ENCODE measurements around the gene CAMK1D.

The CAMK1D gene

DNA sequence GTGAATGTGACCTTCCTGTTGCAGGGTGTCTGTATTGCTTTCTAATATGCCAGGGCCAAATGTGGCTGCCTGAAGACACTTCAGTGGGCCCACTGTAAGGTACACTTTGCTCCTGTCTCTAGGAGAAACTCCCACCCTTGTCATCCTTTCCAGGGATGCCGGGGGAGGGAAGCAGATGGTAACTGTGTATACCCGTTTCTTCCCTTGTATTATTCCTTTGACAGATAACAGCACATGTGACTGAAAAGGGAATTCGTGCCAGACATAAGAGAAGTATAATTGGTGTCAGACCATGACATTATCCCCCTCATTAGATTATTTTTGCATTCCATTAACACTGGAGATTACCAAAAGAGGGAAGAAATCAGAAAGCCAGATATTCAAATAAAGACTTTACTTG lies 317.7 kb downstream of the CAMK1D start:
- no peak for DNase-seq

DNA sequence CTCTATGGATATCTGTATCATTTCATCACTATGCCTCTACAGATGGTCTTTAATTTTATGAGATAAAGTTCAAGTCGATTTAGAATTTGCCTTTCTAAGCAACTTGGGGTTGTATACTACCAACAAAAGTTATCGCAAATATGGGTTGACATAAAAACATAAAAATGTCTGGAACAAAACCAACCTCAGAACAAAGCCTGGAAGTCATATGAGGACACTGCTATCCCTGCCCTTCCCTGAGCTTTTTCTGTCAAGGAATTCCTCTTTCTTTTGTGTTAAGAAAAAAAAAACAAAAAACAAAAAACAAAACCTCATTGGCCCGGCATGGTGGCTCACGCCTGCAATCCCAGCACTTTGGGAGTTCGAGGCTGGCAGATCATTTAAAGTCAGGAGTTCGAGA lies 319.3 kb downstream of the CAMK1D start:
- DNase-seq, result no peak

- DNase-seq, result no peak
These were observed 320.7 kb downstream of the CAMK1D start for GRCh38 chr10:12670004-12670403.

GRCh38 chr10:12675186-12675585 lies 325.8 kb downstream of the CAMK1D start:
- no peak for DNase-seq

DNA sequence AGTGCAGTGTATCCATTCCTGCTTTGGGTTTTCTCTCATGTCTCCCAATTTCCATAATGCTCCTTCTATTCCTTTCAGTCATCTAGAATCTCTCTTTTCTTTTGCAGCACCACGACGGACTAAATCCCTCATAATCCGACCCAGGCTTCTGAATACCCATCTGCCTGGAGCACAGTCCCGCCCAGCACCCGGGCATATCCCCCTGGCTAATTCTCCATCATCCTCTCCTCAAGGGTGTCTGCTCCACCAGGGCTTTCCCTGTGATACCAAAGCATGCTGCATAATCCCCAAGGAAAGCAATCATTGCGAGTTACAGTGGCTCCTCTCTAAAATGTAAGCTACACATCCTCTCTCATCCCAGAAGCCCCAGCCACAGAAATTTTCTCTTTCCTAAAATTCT lies 330.3 kb downstream of the CAMK1D start:
- no peak for DNase-seq

GRCh38 chr10:12681252-12681651 lies 331.9 kb downstream of the CAMK1D start:
- no peak for DNase-seq

GRCh38 chr10:12684784-12685183 lies 335.4 kb downstream of the CAMK1D start:
- no peak for DNase-seq

DNA sequence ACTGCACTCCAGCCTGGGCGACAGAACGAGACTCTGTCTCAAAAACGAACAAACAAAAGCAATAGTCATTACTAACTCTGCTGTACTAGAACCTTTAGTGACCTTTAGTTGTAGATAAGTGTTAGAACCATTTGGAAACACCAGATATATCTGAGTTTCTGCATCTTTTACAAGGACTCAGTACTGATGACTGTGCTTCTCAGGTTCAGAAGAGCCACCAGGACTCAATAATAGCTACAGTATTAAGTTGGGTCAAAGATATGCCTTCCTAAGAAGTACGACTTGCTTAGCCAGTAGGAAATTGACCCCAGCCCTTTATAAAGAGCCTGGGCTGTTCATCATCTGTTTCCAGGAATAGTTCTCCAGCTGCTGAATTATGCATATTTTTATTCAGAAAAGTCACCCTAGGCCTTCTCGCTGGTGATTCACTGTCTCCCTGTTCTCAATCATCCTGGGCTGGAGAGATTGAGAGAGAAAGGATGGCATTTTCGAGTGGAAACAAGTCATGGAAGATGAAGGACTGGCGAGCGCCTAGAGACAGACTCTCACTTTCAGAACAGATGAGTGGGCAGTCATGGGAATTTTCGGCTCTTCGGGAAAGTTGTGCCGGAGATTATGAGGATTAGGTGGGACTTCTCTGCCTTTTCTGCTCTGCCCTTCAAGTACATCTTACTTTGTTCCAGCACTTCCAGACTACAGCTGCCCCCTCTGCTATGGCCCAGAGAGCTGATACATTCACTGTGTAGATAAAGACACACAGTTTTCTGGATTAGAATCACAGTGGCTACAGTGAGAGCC lies 336.1 kb downstream of the CAMK1D start:
- no peak for DNase-seq

DNA sequence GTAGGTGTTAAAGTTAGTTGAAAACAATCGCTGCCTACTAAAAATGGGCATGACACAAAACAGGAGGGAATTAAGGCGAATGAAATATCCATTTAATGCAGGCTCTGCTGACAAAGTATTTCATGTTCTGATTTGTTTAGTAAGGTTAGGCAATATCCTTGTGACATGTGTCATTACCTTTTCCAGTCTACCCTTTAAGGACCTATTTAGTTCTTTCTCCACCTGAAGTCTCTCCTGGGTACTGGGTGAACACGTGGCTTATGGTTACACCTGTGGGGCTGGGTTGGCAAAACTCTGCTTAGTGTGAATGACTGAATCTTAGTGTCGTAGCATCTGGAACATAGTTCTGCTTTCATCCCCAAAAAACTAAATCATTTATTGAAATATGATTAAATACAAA lies 338.6 kb downstream of the CAMK1D start:
- no peak for DNase-seq

- DNase-seq, result no peak
These were observed 340.5 kb downstream of the CAMK1D start for GRCh38 chr10:12689893-12690292.

- DNase-seq, result no peak
These were observed 341.3 kb downstream of the CAMK1D start for GRCh38 chr10:12690525-12691126.

DNA sequence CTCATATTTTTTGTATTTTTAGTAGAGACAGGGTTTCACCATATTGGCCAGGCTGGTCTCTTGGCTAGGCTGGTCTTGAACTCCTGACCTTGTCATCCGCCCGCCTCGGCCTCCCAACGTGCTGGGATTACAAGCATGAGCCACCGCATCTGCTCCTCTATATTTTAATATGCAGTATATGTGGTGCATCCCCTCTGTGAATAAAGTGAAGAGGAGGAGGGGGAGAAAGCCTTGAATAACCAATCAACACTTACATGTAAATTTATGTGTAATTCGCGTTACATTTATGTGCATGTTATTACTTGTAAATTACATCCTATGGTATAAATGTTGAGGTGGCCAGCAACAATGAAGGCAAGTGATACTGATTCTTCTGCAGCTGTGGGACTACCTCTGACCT lies 342.2 kb downstream of the CAMK1D start:
- no peak for DNase-seq

- no peak for DNase-seq
These were observed 348.4 kb downstream of the CAMK1D start for GRCh38 chr10:12697764-12698163.

DNA sequence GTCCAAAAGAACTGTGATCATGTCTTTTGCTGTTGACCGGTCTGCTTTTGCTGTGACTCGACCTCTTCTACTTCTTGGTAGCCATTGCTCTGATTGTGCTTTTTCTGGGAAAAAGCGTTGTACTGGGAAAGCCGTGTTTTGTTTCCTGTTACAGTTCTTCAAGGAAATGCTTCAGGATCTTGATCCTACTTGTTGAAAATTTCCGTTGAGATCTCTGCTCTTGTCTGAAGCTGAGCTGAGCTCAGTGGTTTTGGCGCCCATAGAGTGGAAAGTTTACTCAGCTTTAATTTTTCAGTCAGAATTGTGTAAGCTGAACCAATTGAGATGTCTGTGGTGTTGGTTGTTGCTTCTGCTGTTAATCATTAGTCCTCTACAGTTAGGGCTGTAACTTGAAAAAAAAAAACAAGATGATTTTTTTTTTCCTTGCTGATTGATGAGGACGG lies 349.9 kb downstream of the CAMK1D start:
- peak; percentile 66 for DNase-seq

GRCh38 chr10:12699781-12700556 lies 350.6 kb downstream of the CAMK1D start:
- no peak for DNase-seq

DNA sequence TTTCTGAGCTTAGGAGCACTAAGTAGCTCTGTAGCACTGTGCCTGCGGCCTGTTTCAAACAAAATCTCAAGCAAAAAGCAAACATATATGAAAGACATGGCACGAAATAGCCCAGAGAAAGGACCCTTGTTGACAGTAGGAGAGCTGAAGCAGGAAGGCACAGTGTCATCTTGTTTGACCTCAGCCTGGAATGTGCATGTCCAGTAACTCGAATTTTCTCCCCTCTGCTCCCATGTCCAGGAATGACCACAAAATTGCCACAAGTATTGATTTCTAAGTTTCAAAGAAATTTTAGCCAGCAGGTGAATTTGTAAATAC lies 351.2 kb downstream of the CAMK1D start:
- DNase-seq, result no peak

DNA sequence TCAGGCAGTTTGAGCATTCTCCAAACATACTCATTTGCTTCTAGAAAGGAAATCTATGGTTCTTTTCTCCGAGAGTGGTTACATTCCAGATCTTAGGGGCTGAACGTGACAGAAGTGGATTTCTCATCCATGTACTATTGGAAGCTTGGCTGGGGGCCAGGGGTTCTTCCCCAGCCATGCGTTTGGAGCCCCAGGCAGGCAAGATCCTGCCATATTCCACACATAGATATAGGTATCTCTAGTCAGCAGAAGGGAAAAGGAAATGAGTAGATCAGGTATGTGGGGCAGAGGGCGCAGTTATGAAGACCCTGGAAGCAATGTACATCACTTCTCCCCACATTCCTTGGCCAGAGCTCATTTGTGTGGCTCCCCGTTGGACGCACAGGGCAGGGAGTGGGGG lies 352.3 kb downstream of the CAMK1D start:
- DNase-seq, result no peak

DNA sequence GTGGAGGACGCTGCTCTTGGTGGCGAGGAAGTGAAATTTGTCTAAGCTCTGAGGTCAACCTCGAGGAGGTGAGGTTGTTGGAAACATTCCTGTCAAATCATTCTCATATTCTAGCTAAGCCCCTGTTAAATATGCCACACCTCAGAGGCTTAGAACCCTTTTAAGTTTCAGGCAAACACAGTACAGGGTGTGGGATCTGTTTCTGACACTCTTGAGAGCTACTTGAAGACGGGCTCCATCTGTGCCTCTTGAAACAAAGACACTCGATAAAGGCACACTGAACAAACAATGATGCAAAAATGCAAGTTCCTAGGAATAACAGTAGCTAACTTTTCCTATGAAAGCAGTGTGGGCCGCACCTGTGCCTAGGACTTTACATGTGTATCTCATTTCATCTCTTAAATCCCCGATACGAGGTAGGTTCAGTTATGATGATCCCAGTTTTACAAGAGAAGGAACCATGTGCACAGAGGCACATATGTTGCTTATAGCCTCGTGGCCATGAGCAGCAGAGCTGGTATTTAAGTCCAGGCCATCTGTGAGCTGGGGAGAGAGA lies 352.9 kb downstream of the CAMK1D start:
- DNase-seq, result no peak

GRCh38 chr10:12703126-12703525 lies 353.8 kb downstream of the CAMK1D start:
- DNase-seq, result no peak

DNA sequence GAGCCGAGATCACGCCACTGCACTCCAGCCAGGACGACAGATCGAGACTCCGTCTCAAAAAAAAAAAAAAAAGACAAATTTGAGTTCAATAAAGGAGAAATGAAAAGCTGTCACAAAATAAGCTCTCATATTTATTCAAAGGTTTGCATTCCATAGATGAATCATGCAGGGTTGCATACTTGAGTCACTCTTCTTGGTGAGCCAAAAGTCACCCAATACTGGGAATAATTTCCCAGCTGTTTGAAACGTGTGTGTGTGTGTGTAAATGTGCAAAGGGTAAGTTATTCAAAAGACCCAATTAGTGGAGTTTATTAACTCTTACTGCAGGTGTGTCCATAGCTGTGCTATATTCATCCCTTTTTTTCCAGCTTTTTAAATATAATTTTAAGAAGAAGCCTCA lies 354.5 kb downstream of the CAMK1D start:
- peak; percentile 40 for DNase-seq

GRCh38 chr10:12704488-12704887 lies 355.1 kb downstream of the CAMK1D start:
- no peak for DNase-seq

GRCh38 chr10:12705943-12706342 lies 356.6 kb downstream of the CAMK1D start:
- no peak for DNase-seq

DNA sequence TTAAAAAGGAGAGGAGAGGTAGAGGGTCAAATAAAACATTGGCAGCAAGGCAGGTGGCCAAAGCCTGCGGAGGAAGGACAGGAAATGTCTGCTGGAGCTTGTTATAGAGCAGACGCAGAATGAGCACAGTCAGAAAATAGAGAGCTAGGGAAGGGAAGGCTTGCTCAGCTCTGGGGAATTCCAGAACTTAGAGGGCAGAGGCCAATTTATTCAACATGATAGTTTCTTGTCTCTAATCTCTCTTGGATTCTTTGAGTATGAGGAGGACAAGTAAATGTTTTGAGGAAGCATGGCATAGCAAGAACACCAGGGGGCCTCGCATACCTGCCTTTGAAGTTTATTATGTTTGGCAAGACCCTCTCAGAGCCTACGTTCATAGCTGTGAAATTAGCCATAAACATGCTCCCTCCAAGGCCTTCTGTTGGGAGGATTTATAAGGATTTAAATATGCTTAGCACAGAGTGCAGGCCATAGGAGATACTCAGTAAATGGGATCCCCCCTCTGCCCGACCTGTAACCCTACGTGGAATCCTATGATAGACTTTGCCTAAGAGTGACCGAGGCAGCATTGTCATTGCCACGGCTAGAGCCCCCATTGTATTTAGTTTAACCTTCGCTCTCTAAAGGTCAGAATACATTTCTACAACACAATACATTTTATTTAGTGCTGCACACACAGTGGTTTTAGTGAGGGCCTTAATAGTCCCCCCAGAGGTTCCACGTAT lies 358.3 kb downstream of the CAMK1D start:
- peak; percentile 62 for DNase-seq

Measured in activated CD4-positive, alpha-beta T cell treated with anti-CD3 and anti-CD28 coated beads, Interleukin-2, amount 50 U/mL, for 16 hours (primary cell).